Left ventricle myocardium inferior (tissue), 1 donor: ENCODE measurements around the gene HTR2B. TPM values are rescaled to one million over a fixed set of nuclear protein-coding genes. Genes with fewer than 3 reads are reported as not detected.

Source experiments
- DNase-seq: peaks from one replicate; pipeline ENCODE4 v3.0.0-alpha.2; 2020
- H3K27ac ChIP-seq: fragments of 200-600 bp; replicated peaks from 2 replicates; pipeline ENCODE4 v1.8.0; 2021
- H3K27me3 ChIP-seq: fragments of 200-600 bp; 2 replicates; pipeline ENCODE4 v1.8.0; 2021; ENCODE audit warnings: low read depth
- H3K36me3 ChIP-seq: fragments of 200-600 bp; 2 replicates; pipeline ENCODE4 v1.8.0; 2021
- H3K4me1 ChIP-seq: fragments of 200-600 bp; 2 replicates; pipeline ENCODE4 v1.8.0; 2021
- H3K4me3 ChIP-seq: fragments of 200-600 bp; 2 replicates; pipeline ENCODE4 v1.8.0; 2021; ENCODE audit warnings: mild to moderate bottlenecking, moderate library complexity
- H3K9me3 ChIP-seq: fragments of 200-600 bp; replicated peaks from 2 replicates; pipeline ENCODE4 v1.8.0; 2021
- CTCF ChIP-seq: fragments of 200-600 bp; IDR thresholded peaks from 2 replicates; pipeline ENCODE4 v1.8.0; 2021; ENCODE audit warnings: antibody characterized with exemption, mild to moderate bottlenecking, borderline replicate concordance
- intact Hi-C: fragments of 100-400 bp; cut with micrococcal nuclease; formaldehyde crosslinking; loops from one replicate; pipeline ENCODE4 v1.11.0; 2022
- total RNA-seq: library from RNA; stranded (reverse); fragmentation: NEBNext Ultra II Directional; extraction: Animal tissue kit (Norgen Biotek cat#: 25700); gene quantifications from one replicate; pipeline ENCODE4 v1.2.1, GENCODE V29; 2021
- donor health status: DM: no; HTN: yes; CAD: no; lungs with severe emphysema.

HTR2B gene
- total RNA-seq, 1 donor from 2014 or later = 1.5 TPM

GRCh38 chr2:231161252-231161839 lies 36.5 kb upstream of the HTR2B start:
- H3K27ac ChIP-seq = peak overlapping the region; percentile 2
- intact Hi-C loops = no loop called here
- no peak overlapping the region for H3K4me3 ChIP-seq
- H3K27me3 ChIP-seq = no peaks in the 10 kb centered on the region
- peaks cover 6% of the 10 kb centered on the region for H3K4me1 ChIP-seq
- H3K36me3 ChIP-seq = peaks cover 43% of the 10 kb centered on the region
- no peak for DNase-seq
- no peak for TF ChIP-seq CTCF
- no peaks in the 10 kb centered on the region for H3K9me3 ChIP-seq

GRCh38 chr2:231160701-231161100 lies 35.9 kb upstream of the HTR2B start:
- Histone ChIP-seq H3K27ac (no peak overlapping the region), H3K9me3 (no peaks in the 10 kb centered on the region), H3K4me1 (peaks cover 6% of the 10 kb centered on the region), H3K27me3 (no peaks in the 10 kb centered on the region), H3K36me3 (peaks cover 41% of the 10 kb centered on the region), H3K4me3 (no peak overlapping the region)
- intact Hi-C loops = no loop called here
- no peak for DNase-seq
- no peak for TF ChIP-seq CTCF

GRCh38 chr2:231159306-231159705 lies 34.5 kb upstream of the HTR2B start:
- Histone ChIP-seq H3K4me1 (peaks cover 6% of the 10 kb centered on the region), H3K9me3 (no peaks in the 10 kb centered on the region), H3K36me3 (peaks cover 41% of the 10 kb centered on the region), H3K27me3 (no peaks in the 10 kb centered on the region), H3K4me3 (no peak overlapping the region), H3K27ac (no peak overlapping the region)
- intact Hi-C loops = no loop called here
- DNase-seq = no peak
- no peak for TF ChIP-seq CTCF

- peaks cover 54% of the 10 kb centered on the region for H3K36me3 ChIP-seq
- no peaks in the 10 kb centered on the region for H3K9me3 ChIP-seq
- H3K4me1 ChIP-seq = no peaks in the 10 kb centered on the region
- intact Hi-C loops = no loop called here
- H3K27me3 ChIP-seq = no peaks in the 10 kb centered on the region
- H3K4me3 ChIP-seq = no peak overlapping the region
- no peak for TF ChIP-seq CTCF
- no peak for DNase-seq
- no peak overlapping the region for H3K27ac ChIP-seq
These were observed 28.1 kb upstream of the HTR2B start for GRCh38 chr2:231152800-231153557.

- H3K4me3 ChIP-seq = no peak overlapping the region
- intact Hi-C loops = no loop called here
- no peak for DNase-seq
- no peak overlapping the region for H3K27ac ChIP-seq
- peaks cover 36% of the 10 kb centered on the region for H3K36me3 ChIP-seq
- no peaks in the 10 kb centered on the region for H3K27me3 ChIP-seq
- H3K4me1 ChIP-seq = no peaks in the 10 kb centered on the region
- TF ChIP-seq CTCF = no peak
- no peaks in the 10 kb centered on the region for H3K9me3 ChIP-seq
These were observed 21.8 kb upstream of the HTR2B start for GRCh38 chr2:231146665-231147064.
